Esophagus muscularis mucosa (tissue), 3 donors: ENCODE measurements around the gene ARHGAP9.

Experiments used
- POLR2A ChIP-seq: fragments of 450-650 bp; IDR thresholded peaks from one replicate; pipeline ENCODE4 v1.6.1; 2017; ENCODE audit warnings: antibody characterized with exemption, moderate library complexity, mild to moderate bottlenecking, low read depth
- TF ChIP-seq, protein P1 (sequence below), 3 experiments: fragments of 200-600 bp in 2 of 3; fragments of 450-650 bp in 1 of 3; sonication (generic) in 2 of 3; IDR thresholded peaks; one replicate each; pipeline ENCODE4 v1.5.1; 2017 to 2019; ENCODE audit warnings: antibody characterized with exemption in 3 of 3, mild to moderate bottlenecking in 2 of 3, moderate library complexity in 1 of 3

DNA sequence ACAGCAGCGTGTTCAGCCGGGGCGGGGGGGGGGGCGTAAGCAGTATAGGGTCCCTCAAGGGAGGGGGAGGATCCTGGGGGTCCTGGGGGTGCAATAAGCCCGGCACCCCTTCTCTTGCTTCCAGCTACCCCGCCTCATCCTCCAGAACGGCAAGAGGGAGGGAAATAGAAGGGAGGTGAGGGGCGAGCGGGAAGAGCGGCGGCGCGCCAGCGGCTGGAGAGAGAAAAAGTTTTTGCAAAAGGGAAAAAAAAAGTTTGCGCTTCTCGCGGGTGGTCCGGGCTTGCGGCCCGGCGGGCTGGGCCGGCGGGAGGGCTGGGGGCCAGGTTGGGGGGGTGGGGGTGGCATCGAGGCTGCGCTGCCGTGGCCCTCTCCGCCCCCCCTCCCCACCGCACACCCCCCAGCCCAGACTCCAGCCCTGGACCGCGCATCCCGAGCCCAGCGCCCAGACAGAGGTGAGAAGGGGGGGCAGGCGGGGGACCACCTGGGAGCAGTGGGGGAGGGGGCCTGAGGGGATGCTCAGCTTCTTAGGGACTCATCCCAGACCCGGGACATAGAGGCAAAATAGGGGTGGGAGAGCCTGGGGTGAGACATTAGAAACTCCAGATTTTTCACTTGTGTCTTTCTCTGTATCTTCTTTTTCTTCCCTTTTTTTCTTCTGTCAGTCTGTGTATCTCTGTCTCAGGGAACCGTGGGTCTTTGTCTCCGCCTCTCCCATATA, 19.8 kb downstream of the ARHGAP9 start, which contains the start of gene GLI1:
- TF ChIP-seq, protein P1, sequence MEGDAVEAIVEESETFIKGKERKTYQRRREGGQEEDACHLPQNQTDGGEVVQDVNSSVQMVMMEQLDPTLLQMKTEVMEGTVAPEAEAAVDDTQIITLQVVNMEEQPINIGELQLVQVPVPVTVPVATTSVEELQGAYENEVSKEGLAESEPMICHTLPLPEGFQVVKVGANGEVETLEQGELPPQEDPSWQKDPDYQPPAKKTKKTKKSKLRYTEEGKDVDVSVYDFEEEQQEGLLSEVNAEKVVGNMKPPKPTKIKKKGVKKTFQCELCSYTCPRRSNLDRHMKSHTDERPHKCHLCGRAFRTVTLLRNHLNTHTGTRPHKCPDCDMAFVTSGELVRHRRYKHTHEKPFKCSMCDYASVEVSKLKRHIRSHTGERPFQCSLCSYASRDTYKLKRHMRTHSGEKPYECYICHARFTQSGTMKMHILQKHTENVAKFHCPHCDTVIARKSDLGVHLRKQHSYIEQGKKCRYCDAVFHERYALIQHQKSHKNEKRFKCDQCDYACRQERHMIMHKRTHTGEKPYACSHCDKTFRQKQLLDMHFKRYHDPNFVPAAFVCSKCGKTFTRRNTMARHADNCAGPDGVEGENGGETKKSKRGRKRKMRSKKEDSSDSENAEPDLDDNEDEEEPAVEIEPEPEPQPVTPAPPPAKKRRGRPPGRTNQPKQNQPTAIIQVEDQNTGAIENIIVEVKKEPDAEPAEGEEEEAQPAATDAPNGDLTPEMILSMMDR (IDR thresholded peaks at IDR 0.05) = no peak
- no peak for TF ChIP-seq POLR2A
